Ramos (cell line): ENCODE results near the gene ANKRD18A.
"Not testable (repeated sequence)": the region's sequence is repeated elsewhere in the genome, so short reads cannot be mapped to it uniquely, and the experiment has no call there.

Experiments used
- in situ Hi-C: fragments of 300-500 bp; cut with MboI; formaldehyde crosslinking; loops from one replicate; pipeline ENCODE4 v1.14.3; 2022; ENCODE audit warnings: low sequenced_read_pairs; ENCODE audit not compliant: unreplicated experiment

Gene ANKRD18A

GRCh38 chr9:38634315-38634714 is 13.9 kb upstream of the ANKRD18A start:
- in situ Hi-C loops, result no loop called here

GRCh38 chr9:38629511-38629910 is 9.1 kb upstream of the ANKRD18A start:
- in situ Hi-C loops, result no loop called here

GRCh38 chr9:38626006-38626405 is 5.6 kb upstream of the ANKRD18A start:
- in situ Hi-C loops, result no loop called here

GRCh38 chr9:38622951-38623350 is 2.6 kb upstream of the ANKRD18A start:
- in situ Hi-C loops, result no loop called here

- in situ Hi-C loops, result no loop called here
Measured at GRCh38 chr9:38622288-38622674, 1.9 kb upstream of the ANKRD18A start.

- in situ Hi-C loops, result no loop called here
Measured at GRCh38 chr9:38621434-38622287, 1.3 kb upstream of the ANKRD18A start.

- in situ Hi-C loops, result no loop called here
Measured at GRCh38 chr9:38619556-38620447, 594 bp downstream of the ANKRD18A start.

- in situ Hi-C loops, result not testable (repeated sequence)
Measured at GRCh38 chr9:38598029-38598745, 22.2 kb downstream of the ANKRD18A start.

GRCh38 chr9:38595117-38595516 is 25.3 kb downstream of the ANKRD18A start:
- in situ Hi-C loops, result not testable (repeated sequence)

- in situ Hi-C loops, result not testable (repeated sequence)
Measured at GRCh38 chr9:38591346-38592063, 28.9 kb downstream of the ANKRD18A start.

GRCh38 chr9:38583765-38584164 is 36.6 kb downstream of the ANKRD18A start:
- in situ Hi-C loops, result not testable (repeated sequence)

GRCh38 chr9:38580112-38580511 is 40.3 kb downstream of the ANKRD18A start:
- in situ Hi-C loops, result not testable (repeated sequence)

GRCh38 chr9:38576181-38576580 is 44.2 kb downstream of the ANKRD18A start:
- in situ Hi-C loops, result not testable (repeated sequence)

GRCh38 chr9:38566048-38566447 is 54.3 kb downstream of the ANKRD18A start:
- in situ Hi-C loops, result not testable (repeated sequence)

GRCh38 chr9:38565178-38565577 is 55.2 kb downstream of the ANKRD18A start:
- in situ Hi-C loops, result not testable (repeated sequence)

- in situ Hi-C loops, result not testable (repeated sequence)
Measured at GRCh38 chr9:38563911-38564310, 56.5 kb downstream of the ANKRD18A start.

- in situ Hi-C loops, result not testable (repeated sequence)
Measured at GRCh38 chr9:38561134-38561533, 59.3 kb downstream of the ANKRD18A start.

- in situ Hi-C loops, result not testable (repeated sequence)
Measured at GRCh38 chr9:38559172-38559571, 61.2 kb downstream of the ANKRD18A start.

GRCh38 chr9:38557746-38558145 is 62.6 kb downstream of the ANKRD18A start:
- in situ Hi-C loops, result not testable (repeated sequence)

GRCh38 chr9:38554966-38555365 is 65.4 kb downstream of the ANKRD18A start:
- in situ Hi-C loops, result not testable (repeated sequence)
